Kidney tubule cell (primary cell): ENCODE results near the gene PFKFB2.

Experiments
- DNase-seq: peaks from one replicate; pipeline ENCODE4 v3.0.0-alpha.2; 2018; ENCODE audit warnings: low spot score

PFKFB2 gene

GRCh38 chr1:207021876-207022596, 31.0 kb upstream of the PFKFB2 start:
- DNase-seq, result no peak

GRCh38 chr1:207022996-207023679, 29.9 kb upstream of the PFKFB2 start:
- DNase-seq, result no peak

- DNase-seq, result no peak
These were observed 28.6 kb upstream of the PFKFB2 start for GRCh38 chr1:207024202-207025145.

GRCh38 chr1:207025146-207025880, 27.8 kb upstream of the PFKFB2 start:
- DNase-seq, result peak; percentile 89

- peak; percentile 73 for DNase-seq
These were observed 27.0 kb upstream of the PFKFB2 start for GRCh38 chr1:207026104-207026534.

- peak; percentile 98 for DNase-seq
These were observed 25.8 kb upstream of the PFKFB2 start for GRCh38 chr1:207027206-207027777.

- no peak for DNase-seq
These were observed 25.2 kb upstream of the PFKFB2 start for GRCh38 chr1:207027921-207028320.

GRCh38 chr1:207028884-207029650, 24.0 kb upstream of the PFKFB2 start:
- no peak for DNase-seq

- DNase-seq, result no peak
These were observed 23.2 kb upstream of the PFKFB2 start for GRCh38 chr1:207029701-207030521.

- peak; percentile 68 for DNase-seq
These were observed 22.5 kb upstream of the PFKFB2 start for GRCh38 chr1:207030522-207031009.

- no peak for DNase-seq
These were observed 22.1 kb upstream of the PFKFB2 start for GRCh38 chr1:207031016-207031415.

- DNase-seq, result no peak
These were observed 21.3 kb upstream of the PFKFB2 start for GRCh38 chr1:207031632-207032264.

GRCh38 chr1:207032528-207033017, 20.5 kb upstream of the PFKFB2 start, which contains the start of gene C1orf116:
TSS of gene C1orf116 (minus strand) at chr1:207032756. CDS start at chr1:207027598, 5,158 bp downstream.
- peak; percentile 96 for DNase-seq

- no peak for DNase-seq
These were observed 19.8 kb upstream of the PFKFB2 start for GRCh38 chr1:207033302-207033701.

GRCh38 chr1:207034208-207034607, 18.9 kb upstream of the PFKFB2 start:
- peak; percentile 74 for DNase-seq

- DNase-seq, result peak; percentile 99
These were observed 18.1 kb upstream of the PFKFB2 start for GRCh38 chr1:207034998-207035397.

GRCh38 chr1:207035877-207036551, 17.1 kb upstream of the PFKFB2 start:
- DNase-seq, result peak; percentile 75

GRCh38 chr1:207036865-207037264, 16.2 kb upstream of the PFKFB2 start:
- no peak for DNase-seq
